GM18951 (cell line): Measurements from ENCODE around the gene TMTC1.

Source experiments
- POLR2A ChIP-seq: IDR thresholded peaks from 4 replicates; pipeline ENCODE4 v1.6.1; 2011; ENCODE audit warnings: mild to moderate bottlenecking; ENCODE audit not compliant: insufficient read length, insufficient read depth; ENCODE audit errors: extremely low read depth
- in situ Hi-C: fragments of 300-500 bp; cut with MboI; formaldehyde crosslinking; loops from one replicate; pipeline ENCODE4 v1.12.0; 2022; ENCODE audit warnings: low sequenced_read_pairs, mixed read lengths, inconsistent platforms; ENCODE audit not compliant: unreplicated experiment

The TMTC1 gene

GRCh38 chr12:29562110-29562804, 221.5 kb downstream of the TMTC1 start:
- TF ChIP-seq POLR2A = no peak
- in situ Hi-C loops = loop anchor here (25.0 kb wide), 1 partner anchor 1250 kb away; no protein-coding TSS in a partner anchor

GRCh38 chr12:29561664-29562071, 222.1 kb downstream of the TMTC1 start:
- TF ChIP-seq POLR2A = no peak
- in situ Hi-C loops = loop anchor here (25.0 kb wide), 1 partner anchor 1251 kb away; no protein-coding TSS in a partner anchor

DNA sequence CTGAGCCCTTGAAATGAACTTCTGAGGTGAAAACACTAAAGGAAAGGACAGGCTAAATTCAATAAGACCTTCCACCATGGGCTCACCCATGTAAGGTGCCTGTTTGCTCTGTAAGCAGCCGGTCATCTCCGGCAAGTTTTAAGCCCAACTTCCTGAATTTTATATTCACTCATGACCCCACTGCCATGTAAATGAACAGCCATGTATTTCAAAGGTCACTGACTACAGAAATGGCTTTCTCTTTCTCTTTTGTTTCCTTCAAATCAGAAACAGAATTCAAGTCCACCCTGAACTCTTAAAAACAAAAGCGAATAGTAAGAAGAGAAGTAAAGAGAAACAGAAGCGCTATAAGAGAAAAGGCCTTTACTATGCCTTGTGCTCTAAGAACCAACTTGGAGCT, 224.5 kb downstream of the TMTC1 start:
- TF ChIP-seq POLR2A = no peak
- in situ Hi-C loops = loop anchor here (25.0 kb wide), 1 partner anchor 1253 kb away; no protein-coding TSS in a partner anchor

- no peak for TF ChIP-seq POLR2A
- in situ Hi-C loops = loop anchor here (25.0 kb wide), 1 partner anchor 1256 kb away; no protein-coding TSS in a partner anchor
These were observed 227.4 kb downstream of the TMTC1 start for GRCh38 chr12:29556363-29556762.

- in situ Hi-C loops = loop anchor here (25.0 kb wide), 1 partner anchor 1257 kb away; no protein-coding TSS in a partner anchor
These were observed 228.3 kb downstream of the TMTC1 start for GRCh38 chr12:29555451-29555850.

GRCh38 chr12:29552994-29553748, 230.6 kb downstream of the TMTC1 start:
- TF ChIP-seq POLR2A = no peak
- in situ Hi-C loops = loop anchor here (25.0 kb wide), 1 partner anchor 1259 kb away; no protein-coding TSS in a partner anchor

GRCh38 chr12:29552324-29552927, 231.3 kb downstream of the TMTC1 start:
- in situ Hi-C loops = loop anchor here (25.0 kb wide), 1 partner anchor 1260 kb away; no protein-coding TSS in a partner anchor
- no peak for TF ChIP-seq POLR2A

DNA sequence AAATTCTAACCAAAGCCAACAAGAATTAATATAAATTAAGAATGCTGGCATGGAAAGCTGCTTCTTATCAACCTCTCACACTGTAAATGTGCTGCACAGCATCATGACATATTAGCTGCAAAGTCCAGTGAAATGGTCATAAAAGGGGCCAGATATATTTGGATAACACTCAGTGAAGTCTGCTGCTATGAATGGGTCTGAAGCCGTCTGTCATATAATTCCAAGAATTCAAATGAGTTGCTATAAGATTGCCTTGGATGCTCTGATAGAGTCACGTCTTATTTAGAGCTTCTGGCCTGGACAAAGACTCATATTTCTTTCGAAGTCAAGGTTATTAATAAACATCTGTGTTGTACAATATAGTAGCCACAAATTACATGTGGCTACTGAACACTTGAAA, 231.9 kb downstream of the TMTC1 start:
- in situ Hi-C loops = loop anchor here (25.0 kb wide), 1 partner anchor 1260 kb away; no protein-coding TSS in a partner anchor
- TF ChIP-seq POLR2A = no peak

GRCh38 chr12:29547864-29548263, 235.9 kb downstream of the TMTC1 start:
- TF ChIP-seq POLR2A = no peak
- in situ Hi-C loops = no loop called here

- in situ Hi-C loops = no loop called here
- TF ChIP-seq POLR2A = no peak
These were observed 236.6 kb downstream of the TMTC1 start for GRCh38 chr12:29547151-29547632.

- no peak for TF ChIP-seq POLR2A
- in situ Hi-C loops = no loop called here
These were observed 237.7 kb downstream of the TMTC1 start for GRCh38 chr12:29546000-29546399.

DNA sequence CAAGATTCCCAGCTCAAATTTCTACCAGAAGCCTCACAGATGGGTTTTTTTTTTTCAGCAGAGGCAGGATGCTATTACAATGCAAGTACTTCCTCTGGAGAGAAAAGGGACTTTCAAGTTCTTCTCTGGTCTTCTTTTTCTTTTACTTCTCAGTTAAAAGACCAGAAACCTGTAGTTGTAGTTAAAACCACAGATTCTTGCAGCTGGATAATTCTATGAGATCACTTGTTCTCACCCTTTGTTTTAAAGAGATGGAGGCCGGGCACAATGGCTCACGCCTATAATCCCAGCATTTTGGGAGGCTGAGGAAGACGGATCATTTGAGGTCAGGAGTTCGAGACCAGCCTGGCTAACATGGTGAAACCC, 238.7 kb downstream of the TMTC1 start:
- in situ Hi-C loops = no loop called here

GRCh38 chr12:29544428-29545101, 239.2 kb downstream of the TMTC1 start:
- no peak for TF ChIP-seq POLR2A
- in situ Hi-C loops = no loop called here

More for the DNA sequence above, 238.7 kb downstream of the TMTC1 start:
- no peak for TF ChIP-seq POLR2A
